Measurements from ENCODE around the gene TBC1D30. TPM values are rescaled to one million over a fixed set of nuclear protein-coding genes. Genes with fewer than 3 reads are reported as not detected.
"Not testable (repeated sequence)": the region's sequence is repeated elsewhere in the genome, so short reads cannot be mapped to it uniquely, and the experiment has no call there.

Gene TBC1D30
- total RNA-seq (2021) (8.6 and 9.0 TPM in 2 replicates), Bru-seq, nascent RNA (percentile 54 among the genes with signal in this experiment), BruChase-seq, experiment 1, labeled RNA remaining after a 2-hour chase (percentile 43 among the genes with signal in this experiment), BruChase-seq, experiment 2, labeled RNA remaining after a 6-hour chase (percentile 41 among the genes with signal in this experiment)
- long read RNA-seq, partial matches to known transcripts = 0 of 15 reads
- long read RNA-seq, other reads (novel, unspliced or antisense) = 15 of 15 reads

GRCh38 chr12:64824500-64825142, at the start of gene TBC1D30:
TBC1D30 (plus strand) TSS chr12:64824647; CDS start chr12:64824880, 233 bp downstream.
- Histone ChIP-seq H3K27ac (no peak within 1 kb of the TSS), H3K9me3 (ENCODE audit: insufficient read depth, low read depth) (no peaks in the 10 kb centered on the region), H3K27me3 (ENCODE audit: insufficient read depth, low read depth) (no peaks in the 10 kb centered on the region), H3F3A (ENCODE audit: insufficient read depth, low read depth) (peaks cover 6% of the 10 kb centered on the region; the same call in 1 of the 2 replicates), H2AFZ (no peak within 1 kb of the TSS), H3K4me1 (replicated peaks; ENCODE audit: insufficient read depth) (no peaks in the 10 kb centered on the region), H3K9me2 (ENCODE audit: insufficient read depth) (no peaks in the 10 kb centered on the region), H3K79me2 (ENCODE audit: low read depth) (no peaks in the 10 kb centered on the region), H3K4me2 (no peak within 1 kb of the TSS), H4K20me1 (ENCODE audit: insufficient read depth) (no peaks in the 10 kb centered on the region), H3K36me3 (ENCODE audit: low read depth) (no peaks in the 10 kb centered on the region), H3K4me3 (no peak within 1 kb of the TSS)
- ChIA-PET POLR2A (ENCODE audit: unreplicated experiment) (no interaction called here), CTCF (no interaction called here)
- TF ChIP-seq CTCF (conservative IDR thresholded peaks at IDR 0.05) = no peak
- no peak for TF ChIP-seq EZH2 (IDR thresholded peaks at IDR 0.05; ENCODE audit: low read depth)
- intact Hi-C loops (cut with micrococcal nuclease; ENCODE audit: unreplicated experiment) = no loop called here
- BruUV-seq (replicated peaks) = no TSS peak
- DNase-seq = peak in 1 of 2 experiments; percentile 46

- POLR2A ChIA-PET (ENCODE audit: unreplicated experiment); H3K36me3 ChIP-seq (ENCODE audit: low read depth); H3K27me3 ChIP-seq (ENCODE audit: insufficient read depth, low read depth); H3K9me2 ChIP-seq (ENCODE audit: insufficient read depth); BruUV-seq (replicated peaks); H3K4me3 ChIP-seq; H4K20me1 ChIP-seq (ENCODE audit: insufficient read depth); H3K79me2 ChIP-seq (ENCODE audit: low read depth); H3K4me2 ChIP-seq; CTCF ChIA-PET; H3K27ac ChIP-seq; H3F3A ChIP-seq (ENCODE audit: insufficient read depth, low read depth); intact Hi-C loops (cut with micrococcal nuclease; ENCODE audit: unreplicated experiment); H2AFZ ChIP-seq; H3K4me1 ChIP-seq (replicated peaks; ENCODE audit: insufficient read depth); H3K9me3 ChIP-seq (ENCODE audit: insufficient read depth, low read depth); DNase-seq: not testable (repeated sequence)
Observed at GRCh38 chr12:64775147-64775736, 49.2 kb upstream of the TBC1D30 start.

GRCh38 chr12:64779354-64779974, 45.0 kb upstream of the TBC1D30 start:
- Histone ChIP-seq H3K79me2 (ENCODE audit: low read depth) (peaks cover 32% of the 10 kb centered on the region), H3K9me3 (ENCODE audit: insufficient read depth, low read depth) (no peaks in the 10 kb centered on the region), H4K20me1 (ENCODE audit: insufficient read depth) (no peaks in the 10 kb centered on the region), H3F3A (ENCODE audit: insufficient read depth, low read depth) (peaks cover 23% of the 10 kb centered on the region), H3K4me3 (peak overlapping the region; percentile 77), H3K9me2 (ENCODE audit: insufficient read depth) (no peaks in the 10 kb centered on the region), H3K27me3 (ENCODE audit: insufficient read depth, low read depth) (no peaks in the 10 kb centered on the region), H3K36me3 (ENCODE audit: low read depth) (no peaks in the 10 kb centered on the region), H3K4me2 (peak overlapping the region; percentile 99), H3K4me1 (replicated peaks; ENCODE audit: insufficient read depth) (peaks cover 28% of the 10 kb centered on the region), H2AFZ (peak overlapping the region; percentile 90), H3K27ac (peak overlapping the region; percentile 81; the same call in 1 of the 2 replicates)
- CTCF ChIA-PET = no interaction called here
- BruUV-seq (replicated peaks) = no TSS peak
- TF ChIP-seq CTCF (conservative IDR thresholded peaks at IDR 0.05) (no peak), EZH2 (IDR thresholded peaks at IDR 0.05; ENCODE audit: low read depth) (no peak)
- intact Hi-C loops (cut with micrococcal nuclease; ENCODE audit: unreplicated experiment) = no loop called here
- no peak for DNase-seq
- POLR2A ChIA-PET (ENCODE audit: unreplicated experiment) = no interaction called here

All from PC-9 (cell line).